K562 (cell line): ENCODE data around the gene DDAH1. TPM values are rescaled to one million over a fixed set of nuclear protein-coding genes. Genes with fewer than 3 reads are reported as not detected.
A peak's percentile ranks its signal among the peaks of the same experiment; 100 is the strongest.

Experiments
- ATAC-seq: fragments of 200-7000 bp; cut with Tn5 transposase; 3 replicates; pipeline ENCODE4 v1.9.1; 2020; ENCODE audit warnings: moderate library complexity
- BruUV-seq: library from RNA; stranded (reverse); fragments of 400-500 nt; replicated peaks from 2 replicates; lab custom pipeline; 2021; lab: Mats Ljungman, UMichigan
- CTCF ChIA-PET: fragments of 300-600 bp; formaldehyde crosslinking; extraction: SDS; loops from one replicate; lab custom pipeline; 2021; ENCODE audit warnings: low intra/inter-chr PET ratio; lab: Yijun Ruan, JAX
- POLR2A ChIA-PET: fragments of 300-600, 350-650 bp; sonication (Branson Sonifier 250); formaldehyde crosslinking; extraction: SDS; loops from one replicate; lab custom pipeline; 2021; ENCODE audit warnings: antibody characterized with exemption, inconsistent platforms; lab: Yijun Ruan, JAX
- DNase-seq, 4 experiments: peaks; one replicate each; pipeline versions ENCODE4 v3.0.0 to v3.0.0-alpha.2; 2011 to 2018; ENCODE audit warnings: low spot score in 3 of 4, mixed read lengths in 3 of 4; ENCODE audit errors: extremely low read depth in 1 of 4
- FAIRE-seq: peaks from 2 replicates; lab custom pipeline; 2011; peaks lifted over from hg19 to GRCh38; lab: Jason Lieb, UNC
- H2AFZ ChIP-seq: 2 replicates; pipeline ENCODE4 v1.6.0; 2011; ENCODE audit warnings: low read depth, low read length, control low read depth, inconsistent platforms
- H3K27ac ChIP-seq: fragments of 200-600 bp; 3 replicates; pipeline ENCODE4 v1.8.0; 2011; ENCODE audit warnings: low read depth, mild to moderate bottlenecking, control low read depth, inconsistent platforms, low read length, moderate library complexity, mixed read lengths; ENCODE audit errors: extremely low read depth
- H3K27me3 ChIP-seq, 2 experiments: fragments of 300-600 bp in 1 of 2; 2 replicates in 1 of 2; 3 replicates in 1 of 2; pipeline versions ENCODE4 v1.6.0 to v1.8.0; 2011; ENCODE audit warnings: inconsistent platforms in 2 of 2, low read length in 2 of 2, mild to moderate bottlenecking in 1 of 2, mixed read lengths in 1 of 2, moderate library complexity in 1 of 2; ENCODE audit not compliant: control insufficient read depth in 2 of 2, insufficient read depth in 2 of 2
- H3K36me3 ChIP-seq: fragments of 300-600 bp; 3 replicates; pipeline ENCODE4 v1.8.0; 2011; ENCODE audit warnings: mild to moderate bottlenecking, low read length, inconsistent platforms; ENCODE audit not compliant: control insufficient read depth, insufficient read depth
- H3K4me1 ChIP-seq, 2 experiments: fragments of 200-600 bp in 1 of 2; replicated peaks in 1 of 2; 2 replicates in 1 of 2; 3 replicates in 1 of 2; pipeline versions ENCODE4 v1.5.1 to v1.8.0; 2011; ENCODE audit warnings: inconsistent platforms in 2 of 2, low read length in 2 of 2, mild to moderate bottlenecking in 1 of 2, mixed read lengths in 1 of 2, moderate library complexity in 1 of 2; ENCODE audit not compliant: control insufficient read depth in 2 of 2, insufficient read depth in 2 of 2
- H3K4me2 ChIP-seq: 2 replicates; pipeline ENCODE4 v1.6.1; 2011; ENCODE audit warnings: low read length, control low read depth, inconsistent platforms, mixed read lengths; ENCODE audit not compliant: insufficient read depth
- H3K4me3 ChIP-seq: fragments of 200-600 bp; sonication (generic), shearing (Covaris generic); 2 replicates; pipeline ENCODE4 v1.5.1; 2016; ENCODE audit warnings: control low read depth, inconsistent platforms
- H3K79me2 ChIP-seq: fragments of 200-600 bp; 3 replicates; pipeline ENCODE4 v1.8.0; 2011; ENCODE audit warnings: low read length, inconsistent platforms; ENCODE audit not compliant: control insufficient read depth, insufficient read depth
- H3K9ac ChIP-seq, 2 experiments: 2 replicates each; pipeline versions ENCODE4 v1.6.0 to v1.6.1; 2011; ENCODE audit warnings: low read depth in 2 of 2, low read length in 2 of 2, control low read depth in 1 of 2, inconsistent platforms in 1 of 2, mild to moderate bottlenecking in 1 of 2, mixed read lengths in 1 of 2; ENCODE audit not compliant: insufficient read depth in 1 of 2
- H3K9me1 ChIP-seq: one replicate; pipeline ENCODE4 v1.6.0; 2011; ENCODE audit warnings: inconsistent platforms, mild to moderate bottlenecking, low read length, moderate library complexity; ENCODE audit not compliant: control insufficient read depth, insufficient read depth
- H3K9me3 ChIP-seq: replicated peaks from 2 replicates; pipeline ENCODE4 v1.5.1; 2011; ENCODE audit warnings: low read depth, low read length, inconsistent platforms; ENCODE audit not compliant: control insufficient read depth, insufficient read depth
- H4K20me1 ChIP-seq: replicated peaks from 2 replicates; pipeline ENCODE4 v1.6.1; 2011; ENCODE audit warnings: low read length, inconsistent platforms, mixed read lengths; ENCODE audit not compliant: control insufficient read depth, insufficient read depth
- C11orf30 ChIP-seq: fragments of 450-650 bp; IDR thresholded peaks from 2 replicates; pipeline ENCODE4 v1.6.1; 2016; ENCODE audit warnings: low read depth, mild to moderate bottlenecking
- HSF4 ChIP-seq: fragments of 250-450 bp; sonication (Bioruptor Pico); IDR thresholded peaks from 2 replicates; pipeline ENCODE4 v2.1.2; 2022; ENCODE audit warnings: mild to moderate bottlenecking, moderate library complexity, borderline replicate concordance
- KLF1 ChIP-seq: fragments of 450-650 bp; IDR thresholded peaks from 2 replicates; pipeline ENCODE4 v1.6.1; 2016; ENCODE audit warnings: missing genetic modification characterization, missing compliant biosample characterization
- MAFF ChIP-seq: IDR thresholded peaks from 2 replicates; pipeline ENCODE4 v1.6.1; 2012; ENCODE audit warnings: low read length, improper control_type of control experiment
- MAFG ChIP-seq: fragments of 450-650 bp; conservative IDR thresholded peaks from 2 replicates; pipeline ENCODE4 v1.6.1; 2016; ENCODE audit warnings: missing genetic modification characterization, missing compliant biosample characterization
- NONO ChIP-seq, 2 experiments: fragments of 200-400 bp in 1 of 2; fragments of 450-650 bp in 1 of 2; formaldehyde crosslinking in 1 of 2; IDR thresholded peaks; 2 replicates each; pipeline ENCODE4 v1.6.1; 2017; ENCODE audit warnings: low read depth in 2 of 2, mild to moderate bottlenecking in 2 of 2, moderate library complexity in 2 of 2, low read length in 1 of 2
- NR4A1 ChIP-seq, 2 experiments: fragments of 250-450 bp in 1 of 2; fragments of 450-650 bp in 1 of 2; sonication (Bioruptor Pico) in 1 of 2; IDR thresholded peaks; 2 replicates each; pipeline versions ENCODE4 v1.4.0 to v1.6.1; 2016 to 2020; ENCODE audit warnings: mild to moderate bottlenecking in 2 of 2, missing compliant biosample characterization in 1 of 2, missing genetic modification characterization in 1 of 2, moderate library complexity in 1 of 2
- STAG1 ChIP-seq: sonication (generic); formaldehyde crosslinking; IDR thresholded peaks from 2 replicates; pipeline ENCODE4 v1.5.0; 2020; ENCODE audit warnings: missing genetic modification reagents, borderline replicate concordance
- ZFP1 ChIP-seq: fragments of 450-650 bp; formaldehyde crosslinking; IDR thresholded peaks from 2 replicates; pipeline ENCODE4 v1.4.0; 2020; ENCODE audit warnings: mild to moderate bottlenecking, mixed read lengths
- ZFPM2 ChIP-seq: fragments of 250-450 bp; sonication (Bioruptor Pico); IDR thresholded peaks from 2 replicates; pipeline ENCODE4 v1.5.1; 2022; ENCODE audit warnings: mild to moderate bottlenecking
- ZNF316 ChIP-seq: fragments of 450-650 bp; IDR thresholded peaks from 2 replicates; pipeline ENCODE4 v1.6.1; 2016
- ZNF347 ChIP-seq: fragments of 450-650 bp; formaldehyde crosslinking; IDR thresholded peaks from 2 replicates; pipeline ENCODE4 v1.4.0; 2020; ENCODE audit warnings: low read depth, mild to moderate bottlenecking, moderate library complexity
- in situ Hi-C: fragments of 300-500 bp; cut with MboI; formaldehyde crosslinking; loops from 4 replicates; pipeline ENCODE4 v1.15.0; 2018; ENCODE audit warnings: inconsistent platforms, mixed read lengths
- intact Hi-C: fragments of 100-400 bp; cut with micrococcal nuclease; formaldehyde crosslinking; loops from 2 replicates; pipeline ENCODE4 v1.14.2; 2022
- polyA plus RNA-seq, 8 experiments: library from polyadenylated mRNA; depleted of rRNA in 4 of 8; stranded (reverse) in 5 of 8; unstranded in 3 of 8; fragments of >200 nt; fragmentation: Nextera tagmentation in 2 of 8; fragmentation: Illumina TruSeq in 1 of 8; extraction: Ambion mirVana in 2 of 8; extraction: Trizol in 1 of 8; gene quantifications; 2 replicates each; pipeline versions ENCODE4 v1.2.1 to v1.2.3, GENCODE V29; 2011 to 2014; ENCODE audit warnings: inconsistent platforms in 1 of 8, missing spikeins in 1 of 8
- total RNA-seq, 7 experiments: library from RNA; depleted of rRNA in 6 of 7; stranded (reverse); fragments of >200 nt in 6 of 7; fragmentation: Illumina TruSeq in 2 of 7; extraction: Trizol in 2 of 7; gene quantifications; 2 replicates each; pipeline versions ENCODE4 v1.2.1 to v1.2.3, GENCODE V29; 2011 to 2021; ENCODE audit warnings: low replicate concordance in 1 of 7
- TF ChIP-seq, protein P1 (sequence below), 2 experiments: IDR thresholded peaks in 1 of 2; conservative IDR thresholded peaks in 1 of 2; 2 replicates each; pipeline ENCODE4 v1.6.1; 2016; ENCODE audit warnings: low read depth in 2 of 2, mild to moderate bottlenecking in 1 of 2, missing compliant biosample characterization in 1 of 2, missing genetic modification characterization in 1 of 2, moderate library complexity in 1 of 2

The DDAH1 gene
- total and polyA plus RNA-seq, 9 of the 15 experiments (the other 6 are each of a cell fraction or from before 2014, with no cell fraction given), result 0.04 to 0.24 (median 0.10) TPM

DNA sequence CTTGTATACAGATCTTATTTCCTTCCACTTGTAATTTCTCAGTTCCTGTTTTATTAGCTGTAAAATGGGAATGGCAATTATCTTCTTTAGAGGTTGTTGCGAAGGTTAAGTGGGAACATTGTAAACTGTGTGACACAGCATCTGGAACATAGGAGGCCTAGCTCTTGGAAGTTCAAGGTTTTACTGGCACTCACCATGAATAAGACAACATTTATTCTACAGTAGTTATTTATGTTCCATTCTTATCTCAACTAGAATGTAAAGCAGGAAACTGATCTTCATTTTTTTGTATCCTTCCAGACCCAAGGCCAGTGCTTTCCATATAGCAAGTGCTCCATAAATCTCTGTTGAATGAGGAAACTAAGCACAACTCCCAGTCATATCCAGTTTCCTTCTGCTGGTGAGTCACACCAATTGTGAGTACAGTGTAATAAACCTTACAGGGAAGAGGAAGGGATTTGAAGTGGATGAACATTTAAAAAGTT, 189.9 kb downstream of the DDAH1 start (continued):
- no peak for TF ChIP-seq ZFPM2 (CRISPR knock-in tag)
- no peak for TF ChIP-seq NR4A1 (CRISPR knock-in tag; IDR thresholded peaks at IDR 0.05)
- no peak for TF ChIP-seq NR4A1 (tag; IDR thresholded peaks at IDR 0.05)
- TF ChIP-seq ZNF347 (CRISPR knock-in tag), result no peak
- TF ChIP-seq HSF4 (CRISPR knock-in tag), result no peak

- ChIA-PET CTCF (no interaction called here), POLR2A (interaction anchor here (0.6 to 1.4 kb wide), 2 partner anchors 12 to 14 kb away, joined by 3 to 4 read pairs; partner anchors contain the start of gene C1orf52)
- Histone ChIP-seq H2AFZ (no peak overlapping the region), H3K27me3 (no peaks in the 10 kb centered on the region), H3K4me2 (no peak overlapping the region), H4K20me1 (peaks cover 2% of the 10 kb centered on the region; the same call in 1 of the 2 replicates), H3K79me2 (peaks cover 46% of the 10 kb centered on the region), H3K27ac (no peak overlapping the region), H3K4me1 (peaks cover 7% of the 10 kb centered on the region in 2 experiments; a peak in 2 of 5 replicates), H3K36me3 (peaks cover 58% of the 10 kb centered on the region), H3K9me3 (no peaks in the 10 kb centered on the region), H3K9ac (no peak overlapping the region), H3K9me1 (no peaks in the 10 kb centered on the region), H3K4me3 (no peak overlapping the region)
- DNase-seq, result no peak
- in situ Hi-C loops (no loop called here), intact Hi-C loops (no loop called here)
- TF ChIP-seq NONO (IDR thresholded peaks at IDR 0.05; ENCODE audit: low read depth in 2 of 2, low read length in 1 of 2), result no peak
- no peak for TF ChIP-seq KLF1 (tag)
- TF ChIP-seq, protein P1, sequence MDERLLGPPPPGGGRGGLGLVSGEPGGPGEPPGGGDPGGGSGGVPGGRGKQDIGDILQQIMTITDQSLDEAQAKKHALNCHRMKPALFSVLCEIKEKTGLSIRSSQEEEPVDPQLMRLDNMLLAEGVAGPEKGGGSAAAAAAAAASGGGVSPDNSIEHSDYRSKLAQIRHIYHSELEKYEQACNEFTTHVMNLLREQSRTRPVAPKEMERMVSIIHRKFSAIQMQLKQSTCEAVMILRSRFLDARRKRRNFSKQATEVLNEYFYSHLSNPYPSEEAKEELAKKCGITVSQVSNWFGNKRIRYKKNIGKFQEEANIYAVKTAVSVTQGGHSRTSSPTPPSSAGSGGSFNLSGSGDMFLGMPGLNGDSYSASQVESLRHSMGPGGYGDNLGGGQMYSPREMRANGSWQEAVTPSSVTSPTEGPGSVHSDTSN (CRISPR knock-in tag; IDR thresholded peaks at IDR 0.05; ENCODE audit: low read depth), result no peak
- TF ChIP-seq, protein P1 (tag; conservative IDR thresholded peaks at IDR 0.05; ENCODE audit: low read depth), result no peak
- TF ChIP-seq MAFG (tag), result peak; percentile 51; the same call in 1 of the 2 replicates
- TF ChIP-seq STAG1 (CRISPR knock-in tag), result no peak
- peak; percentile 85 for TF ChIP-seq ZNF316
- 0 out of 2 replicates have a peak, but pooled peaks have one; percentile 21 for TF ChIP-seq MAFF
- TF ChIP-seq ZFP1 (CRISPR knock-in tag), result no peak
- peak; percentile 65; the same call in 1 of the 2 replicates for TF ChIP-seq C11orf30
- BruUV-seq, result no TSS peak
- ATAC-seq, result no peak
- FAIRE-seq, result no peak
Measured at GRCh38 chr1:85273397-85273796, 191.6 kb downstream of the DDAH1 start.
